Measurements from ENCODE around the gene TENM3.

TENM3 gene

DNA sequence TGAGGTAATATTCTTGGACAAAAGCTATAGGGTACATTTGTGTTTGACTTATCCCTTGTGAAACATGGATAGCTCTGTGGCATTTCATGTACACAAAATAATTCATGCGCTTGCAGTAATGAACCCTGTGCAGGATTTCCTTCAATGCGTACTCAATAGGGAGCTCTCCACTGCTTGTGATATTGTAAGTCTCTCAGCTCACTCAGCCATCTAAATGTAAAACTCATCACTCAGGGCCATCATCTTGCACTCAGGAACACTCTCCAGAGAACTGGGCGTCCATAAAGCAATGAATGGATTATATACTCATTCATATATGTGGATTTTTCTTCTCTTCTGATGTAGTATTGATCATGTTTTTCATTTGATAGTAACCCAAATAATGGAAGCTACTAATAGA lies 385.9 kb downstream of the TENM3 start:
- Histone ChIP-seq H3K4me1 (ENCODE audit: control insufficient read depth, insufficient read depth, low read length, unreplicated experiment) (no peaks in the 10 kb centered on the region), H3K36me3 (ENCODE audit: insufficient read depth, low read length) (no peaks in the 10 kb centered on the region), H3K79me2 (ENCODE audit: control insufficient read depth, insufficient read depth, low read length, unreplicated experiment) (no peaks in the 10 kb centered on the region), H3K27me3 (ENCODE audit: insufficient read depth, low read length) (no peaks in the 10 kb centered on the region), H3K27ac (ENCODE audit: low read depth, low read length) (no peak overlapping the region), H2AFZ (ENCODE audit: low read length, unreplicated experiment) (no peak overlapping the region), H3K4me3 (ENCODE audit: low read depth, low read length) (no peak overlapping the region)

GRCh38 chr4:182640491-182640890 lies 397.3 kb downstream of the TENM3 start:
- Histone ChIP-seq H3K27me3 (ENCODE audit: insufficient read depth, low read length) (no peaks in the 10 kb centered on the region), H3K4me3 (ENCODE audit: low read depth, low read length) (no peak overlapping the region), H2AFZ (ENCODE audit: low read length, unreplicated experiment) (no peak overlapping the region), H3K79me2 (ENCODE audit: control insufficient read depth, insufficient read depth, low read length, unreplicated experiment) (no peaks in the 10 kb centered on the region), H3K4me1 (ENCODE audit: control insufficient read depth, insufficient read depth, low read length, unreplicated experiment) (peaks cover 20% of the 10 kb centered on the region), H3K36me3 (ENCODE audit: insufficient read depth, low read length) (no peaks in the 10 kb centered on the region), H3K27ac (ENCODE audit: low read depth, low read length) (no peak overlapping the region)

GRCh38 chr4:182640932-182641331 lies 397.7 kb downstream of the TENM3 start:
- no peak overlapping the region for H2AFZ ChIP-seq (ENCODE audit: low read length, unreplicated experiment)
- no peak overlapping the region for H3K4me3 ChIP-seq (ENCODE audit: low read depth, low read length)
- H3K27ac ChIP-seq (ENCODE audit: low read depth, low read length): no peak overlapping the region
- peaks cover 20% of the 10 kb centered on the region for H3K4me1 ChIP-seq (ENCODE audit: control insufficient read depth, insufficient read depth, low read length, unreplicated experiment)
- H3K79me2 ChIP-seq (ENCODE audit: control insufficient read depth, insufficient read depth, low read length, unreplicated experiment): no peaks in the 10 kb centered on the region
- no peaks in the 10 kb centered on the region for H3K27me3 ChIP-seq (ENCODE audit: insufficient read depth, low read length)
- no peaks in the 10 kb centered on the region for H3K36me3 ChIP-seq (ENCODE audit: insufficient read depth, low read length)

GRCh38 chr4:182642831-182643230 lies 399.6 kb downstream of the TENM3 start:
- Histone ChIP-seq H3K79me2 (ENCODE audit: control insufficient read depth, insufficient read depth, low read length, unreplicated experiment) (no peaks in the 10 kb centered on the region), H3K4me1 (ENCODE audit: control insufficient read depth, insufficient read depth, low read length, unreplicated experiment) (peaks cover 20% of the 10 kb centered on the region), H3K27me3 (ENCODE audit: insufficient read depth, low read length) (no peaks in the 10 kb centered on the region), H3K27ac (ENCODE audit: low read depth, low read length) (peak overlapping the region; percentile 88), H2AFZ (ENCODE audit: low read length, unreplicated experiment) (peak overlapping the region; percentile 35), H3K4me3 (ENCODE audit: low read depth, low read length) (peak overlapping the region; percentile 69), H3K36me3 (ENCODE audit: insufficient read depth, low read length) (no peaks in the 10 kb centered on the region)

DNA sequence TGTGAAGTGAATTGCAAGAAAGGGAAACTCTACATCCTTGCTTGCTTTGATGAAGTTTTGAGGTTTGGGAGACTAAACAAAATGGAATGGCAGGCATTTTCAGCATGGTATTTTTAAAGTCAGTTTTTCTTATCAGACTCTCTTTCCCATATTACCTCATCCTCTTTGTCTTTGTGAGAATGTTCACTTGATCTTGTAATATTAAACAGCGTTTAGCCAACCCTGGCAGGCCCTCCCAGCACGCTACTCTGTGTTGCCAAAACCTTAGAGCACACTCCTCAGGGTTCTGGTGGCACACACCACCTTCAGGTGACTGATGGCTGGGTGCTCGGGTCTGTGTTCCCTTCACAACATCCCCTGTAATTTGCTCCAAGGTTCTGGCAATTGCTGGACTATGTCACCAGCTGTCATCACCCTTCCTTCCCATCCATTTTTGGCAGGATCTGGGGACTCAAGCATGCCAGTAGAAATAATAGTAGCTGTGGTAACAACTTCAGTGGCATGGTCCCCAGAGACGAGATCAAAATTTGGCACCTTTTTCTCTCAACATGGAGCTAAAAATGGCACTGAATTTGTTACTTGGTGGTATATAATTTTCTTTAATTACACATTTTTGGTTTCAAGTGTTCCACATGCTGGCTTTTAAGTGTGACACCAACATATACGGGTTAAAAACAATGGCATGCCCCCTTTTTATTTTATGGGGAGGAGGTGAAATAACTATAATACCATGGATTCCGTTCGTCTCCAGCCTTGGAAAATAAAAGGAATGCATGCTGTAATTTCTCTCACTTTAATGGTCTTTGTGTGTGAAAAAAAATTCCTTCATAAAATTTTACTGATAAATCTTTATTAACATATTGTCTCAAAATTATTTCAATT lies 400.8 kb downstream of the TENM3 start:
- Histone ChIP-seq H3K4me1 (ENCODE audit: control insufficient read depth, insufficient read depth, low read length, unreplicated experiment) (peaks cover 20% of the 10 kb centered on the region), H3K4me3 (ENCODE audit: low read depth, low read length) (peak overlapping the region; percentile 69), H3K27me3 (ENCODE audit: insufficient read depth, low read length) (no peaks in the 10 kb centered on the region), H2AFZ (ENCODE audit: low read length, unreplicated experiment) (peak overlapping the region; percentile 27), H3K79me2 (ENCODE audit: control insufficient read depth, insufficient read depth, low read length, unreplicated experiment) (no peaks in the 10 kb centered on the region), H3K36me3 (ENCODE audit: insufficient read depth, low read length) (no peaks in the 10 kb centered on the region), H3K27ac (ENCODE audit: low read depth, low read length) (peak overlapping the region; percentile 88)

DNA sequence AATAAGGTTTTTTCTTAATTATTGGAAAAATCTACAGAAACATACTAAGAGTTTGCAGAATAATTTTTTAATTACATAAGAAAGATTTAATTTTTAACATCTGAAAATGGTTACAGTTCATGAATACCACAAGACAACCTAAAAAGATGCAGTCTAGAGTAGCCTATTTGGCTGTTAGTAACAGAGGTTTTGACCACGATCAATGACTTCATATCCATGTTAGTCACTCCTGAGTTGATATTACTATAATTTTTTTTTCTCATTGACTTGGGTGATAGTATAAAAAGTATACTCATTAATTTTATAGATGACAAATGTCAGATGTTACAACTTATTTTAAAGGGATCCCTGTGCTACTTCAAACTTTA lies 401.5 kb downstream of the TENM3 start:
- Histone ChIP-seq H3K79me2 (ENCODE audit: control insufficient read depth, insufficient read depth, low read length, unreplicated experiment) (no peaks in the 10 kb centered on the region), H3K27ac (ENCODE audit: low read depth, low read length) (peak overlapping the region; percentile 88; the same call in 1 of the 2 replicates), H3K27me3 (ENCODE audit: insufficient read depth, low read length) (no peaks in the 10 kb centered on the region)

GRCh38 chr4:182645511-182645910 lies 402.3 kb downstream of the TENM3 start:
- H2AFZ ChIP-seq (ENCODE audit: low read length, unreplicated experiment): no peak overlapping the region
- no peak overlapping the region for H3K27ac ChIP-seq (ENCODE audit: low read depth, low read length)
- H3K4me1 ChIP-seq (ENCODE audit: control insufficient read depth, insufficient read depth, low read length, unreplicated experiment): peaks cover 20% of the 10 kb centered on the region
- H3K27me3 ChIP-seq (ENCODE audit: insufficient read depth, low read length): no peaks in the 10 kb centered on the region
- no peak overlapping the region for H3K4me3 ChIP-seq (ENCODE audit: low read depth, low read length)
- H3K79me2 ChIP-seq (ENCODE audit: control insufficient read depth, insufficient read depth, low read length, unreplicated experiment): no peaks in the 10 kb centered on the region
- no peaks in the 10 kb centered on the region for H3K36me3 ChIP-seq (ENCODE audit: insufficient read depth, low read length)

More for the DNA sequence above, 401.5 kb downstream of the TENM3 start:
- Histone ChIP-seq H2AFZ (ENCODE audit: low read length, unreplicated experiment) (no peak overlapping the region), H3K4me3 (ENCODE audit: low read depth, low read length) (no peak overlapping the region), H3K36me3 (ENCODE audit: insufficient read depth, low read length) (no peaks in the 10 kb centered on the region), H3K4me1 (ENCODE audit: control insufficient read depth, insufficient read depth, low read length, unreplicated experiment) (peaks cover 20% of the 10 kb centered on the region)

GRCh38 chr4:182647646-182648300 lies 404.6 kb downstream of the TENM3 start:
- no peak overlapping the region for H2AFZ ChIP-seq (ENCODE audit: low read length, unreplicated experiment)
- H3K79me2 ChIP-seq (ENCODE audit: control insufficient read depth, insufficient read depth, low read length, unreplicated experiment): no peaks in the 10 kb centered on the region
- H3K4me3 ChIP-seq (ENCODE audit: low read depth, low read length): no peak overlapping the region
- peaks cover 11% of the 10 kb centered on the region for H3K4me1 ChIP-seq (ENCODE audit: control insufficient read depth, insufficient read depth, low read length, unreplicated experiment)
- H3K27ac ChIP-seq (ENCODE audit: low read depth, low read length): no peak overlapping the region
- H3K27me3 ChIP-seq (ENCODE audit: insufficient read depth, low read length): no peaks in the 10 kb centered on the region
- H3K36me3 ChIP-seq (ENCODE audit: insufficient read depth, low read length): no peaks in the 10 kb centered on the region

DNA sequence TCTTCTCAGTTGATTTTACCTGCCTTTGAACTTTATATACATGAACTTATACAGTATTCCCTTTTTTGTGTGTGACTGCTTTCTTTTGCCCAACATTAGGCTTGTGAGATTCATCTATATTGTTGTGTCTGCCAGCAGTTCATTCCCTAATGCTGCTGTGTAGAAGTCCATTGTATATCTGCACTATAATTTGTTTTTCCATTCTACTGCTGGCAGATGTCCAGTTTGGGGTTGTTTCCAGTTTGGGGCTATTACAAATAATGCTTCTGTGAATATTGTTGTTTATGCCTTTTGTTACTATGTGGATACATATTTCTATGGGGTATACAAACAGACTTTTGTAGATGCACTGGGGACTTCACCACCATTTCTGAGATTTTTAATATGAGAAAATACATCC lies 405.6 kb downstream of the TENM3 start:
- Histone ChIP-seq H3K4me3 (ENCODE audit: low read depth, low read length) (no peak overlapping the region), H2AFZ (ENCODE audit: low read length, unreplicated experiment) (no peak overlapping the region), H3K36me3 (ENCODE audit: insufficient read depth, low read length) (no peaks in the 10 kb centered on the region), H3K27ac (ENCODE audit: low read depth, low read length) (no peak overlapping the region), H3K27me3 (ENCODE audit: insufficient read depth, low read length) (no peaks in the 10 kb centered on the region), H3K4me1 (ENCODE audit: control insufficient read depth, insufficient read depth, low read length, unreplicated experiment) (peaks cover 6% of the 10 kb centered on the region), H3K79me2 (ENCODE audit: control insufficient read depth, insufficient read depth, low read length, unreplicated experiment) (no peaks in the 10 kb centered on the region)

GRCh38 chr4:182649698-182650477 lies 406.7 kb downstream of the TENM3 start:
- Histone ChIP-seq H3K4me1 (ENCODE audit: control insufficient read depth, insufficient read depth, low read length, unreplicated experiment) (no peaks in the 10 kb centered on the region), H3K4me3 (ENCODE audit: low read depth, low read length) (no peak overlapping the region), H3K27ac (ENCODE audit: low read depth, low read length) (no peak overlapping the region), H2AFZ (ENCODE audit: low read length, unreplicated experiment) (no peak overlapping the region), H3K79me2 (ENCODE audit: control insufficient read depth, insufficient read depth, low read length, unreplicated experiment) (no peaks in the 10 kb centered on the region), H3K36me3 (ENCODE audit: insufficient read depth, low read length) (no peaks in the 10 kb centered on the region), H3K27me3 (ENCODE audit: insufficient read depth, low read length) (no peaks in the 10 kb centered on the region)
